HepG2 (cell line): ENCODE data around the gene CBFA2T2. TPM values are rescaled to one million over a fixed set of nuclear protein-coding genes. Genes with fewer than 3 reads are reported as not detected.

Source experiments
- AGO2 ChIP-seq: fragments of 200-400 bp; formaldehyde crosslinking; optimal IDR thresholded peaks from 2 replicates; pipeline ENCODE3; 2017; ENCODE audit warnings: mild to moderate bottlenecking, low read depth, low read length, moderate library complexity
- ARID2 ChIP-seq: sonication (generic); formaldehyde crosslinking; IDR thresholded peaks from 2 replicates; pipeline ENCODE4 v1.8.1; 2022; ENCODE audit warnings: mild to moderate bottlenecking, missing genetic modification reagents, borderline replicate concordance
- BHLHE40 ChIP-seq: IDR thresholded peaks from 2 replicates; pipeline ENCODE4 v1.6.1; 2011; ENCODE audit warnings: low read length, improper control_type of control experiment
- CCAR2 ChIP-seq: fragments of 200-400 bp; formaldehyde crosslinking; optimal IDR thresholded peaks from 2 replicates; pipeline ENCODE3; 2018; ENCODE audit warnings: low read depth, mild to moderate bottlenecking, low read length, moderate library complexity
- CREM ChIP-seq, 2 experiments: sonication (generic) in 1 of 2; formaldehyde crosslinking in 1 of 2; IDR thresholded peaks; 2 replicates each; pipeline versions ENCODE4 v1.4.0 to v1.6.1; 2016 to 2020; ENCODE audit warnings: antibody characterized with exemption in 1 of 2, mild to moderate bottlenecking in 1 of 2, missing genetic modification reagents in 1 of 2
- ERF ChIP-seq: IDR thresholded peaks from 2 replicates; pipeline ENCODE4 v1.6.1; 2018; ENCODE audit warnings: missing biosample characterization, missing genetic modification reagents
- FOSL1 ChIP-seq: sonication (generic); formaldehyde crosslinking; IDR thresholded peaks from 2 replicates; pipeline ENCODE4 v1.9.0; 2021; ENCODE audit warnings: missing genetic modification reagents, borderline replicate concordance
- GPN1 ChIP-seq: sonication (generic); formaldehyde crosslinking; IDR thresholded peaks from 2 replicates; pipeline ENCODE4 v1.5.1; 2020; ENCODE audit warnings: missing genetic modification reagents, borderline replicate concordance
- KAT2B ChIP-seq: fragments of 150-350 bp; IDR thresholded peaks from 2 replicates; pipeline ENCODE4 v1.6.1; 2014; ENCODE audit warnings: low read depth, low read length, borderline replicate concordance
- KAT8 ChIP-seq: IDR thresholded peaks from 2 replicates; pipeline ENCODE4 v1.6.1; 2016; ENCODE audit warnings: missing genetic modification reagents, missing compliant biosample characterization
- NBN ChIP-seq: fragments of 450-650 bp; conservative IDR thresholded peaks from 2 replicates; pipeline ENCODE4 v1.6.1; 2017
- POLR2AphosphoS5 ChIP-seq: IDR thresholded peaks from 2 replicates; pipeline ENCODE4 v1.6.1; 2012; ENCODE audit warnings: low read depth, low read length
- RAD51 ChIP-seq: fragments of 450-650 bp; IDR thresholded peaks from 2 replicates; pipeline ENCODE4 v1.6.1; 2016; ENCODE audit warnings: borderline replicate concordance
- REPIN1 ChIP-seq: sonication (generic); formaldehyde crosslinking; IDR thresholded peaks from 2 replicates; pipeline ENCODE4 v1.8.0; 2022; ENCODE audit warnings: missing genetic modification reagents, low read depth, mild to moderate bottlenecking, borderline replicate concordance
- REXO4 ChIP-seq: sonication (generic); formaldehyde crosslinking; IDR thresholded peaks from 2 replicates; pipeline ENCODE4 v1.8.0; 2022; ENCODE audit warnings: missing genetic modification reagents, mild to moderate bottlenecking, borderline replicate concordance
- SETDB1 ChIP-seq: sonication (generic); formaldehyde crosslinking; IDR thresholded peaks from 2 replicates; pipeline ENCODE4 v1.5.1; 2020; ENCODE audit warnings: missing genetic modification reagents, mild to moderate bottlenecking, borderline replicate concordance
- ZNF101 ChIP-seq: sonication (generic); formaldehyde crosslinking; IDR thresholded peaks from 2 replicates; pipeline ENCODE4 v1.4.0; 2020; ENCODE audit warnings: mild to moderate bottlenecking, low read depth, missing genetic modification reagents, borderline replicate concordance
- ZNF138 ChIP-seq: sonication (generic); formaldehyde crosslinking; IDR thresholded peaks from 2 replicates; pipeline ENCODE4 v1.5.0; 2020; ENCODE audit warnings: mild to moderate bottlenecking, low read depth, missing genetic modification reagents
- ZNF180 ChIP-seq: sonication (generic); formaldehyde crosslinking; IDR thresholded peaks from 2 replicates; pipeline ENCODE4 v1.4.0; 2020; ENCODE audit warnings: low read depth, missing genetic modification reagents, borderline replicate concordance
- ZNF205 ChIP-seq: IDR thresholded peaks from 2 replicates; pipeline ENCODE4 v1.6.1; 2018; ENCODE audit warnings: missing biosample characterization, missing genetic modification reagents
- ZNF761 ChIP-seq: sonication (generic); formaldehyde crosslinking; conservative IDR thresholded peaks from 2 replicates; pipeline ENCODE4 v1.4.0; 2020; ENCODE audit warnings: mild to moderate bottlenecking, missing genetic modification reagents
- ZNF816 ChIP-seq: sonication (generic); formaldehyde crosslinking; IDR thresholded peaks from 2 replicates; pipeline ENCODE4 v1.8.0; 2022; ENCODE audit warnings: missing genetic modification reagents, mild to moderate bottlenecking, borderline replicate concordance
- ZNF883 ChIP-seq: sonication (generic); formaldehyde crosslinking; IDR thresholded peaks from 2 replicates; pipeline ENCODE4 v1.5.1; 2020; ENCODE audit warnings: mild to moderate bottlenecking, missing genetic modification reagents; ENCODE audit errors: not compliant biosample characterization
- ZNF891 ChIP-seq: sonication (generic); formaldehyde crosslinking; IDR thresholded peaks from 2 replicates; pipeline ENCODE4 v1.5.0; 2020; ENCODE audit warnings: mild to moderate bottlenecking, missing genetic modification reagents
- ZSCAN21 ChIP-seq: sonication (generic); formaldehyde crosslinking; IDR thresholded peaks from 2 replicates; pipeline ENCODE4 v1.8.0; 2022; ENCODE audit warnings: mild to moderate bottlenecking, missing genetic modification reagents, moderate library complexity, borderline replicate concordance
- ZSCAN25 ChIP-seq: sonication (generic); formaldehyde crosslinking; IDR thresholded peaks from 2 replicates; pipeline ENCODE4 v1.8.0; 2022; ENCODE audit warnings: mild to moderate bottlenecking, missing genetic modification reagents
- ZSCAN30 ChIP-seq: sonication (generic); formaldehyde crosslinking; IDR thresholded peaks from 2 replicates; pipeline ENCODE4 v1.5.0; 2020; ENCODE audit warnings: mild to moderate bottlenecking, missing genetic modification reagents
- polyA plus RNA-seq, 8 experiments: library from polyadenylated mRNA; depleted of rRNA in 3 of 8; stranded (reverse) in 7 of 8; unstranded in 1 of 8; fragments of >200 nt; fragmentation: Illumina TruSeq in 4 of 8; extraction: Trizol in 4 of 8; gene quantifications; 2 replicates each; pipeline versions ENCODE4 v1.2.1 to v1.2.3, GENCODE V29; 2011 to 2016; ENCODE audit warnings: low read depth in 4 of 8, missing spikeins in 1 of 8, mixed read lengths in 1 of 8; ENCODE audit not compliant: insufficient read depth in 1 of 8
- total RNA-seq, 5 experiments: library from RNA; depleted of rRNA; stranded (reverse); fragments of >200 nt; fragmentation: Illumina TruSeq; extraction: Trizol; gene quantifications; 2 replicates each; pipeline ENCODE4 v1.2.3, GENCODE V29; 2016; ENCODE audit warnings: low read depth in 1 of 5
- TF ChIP-seq, protein P1 (sequence below): IDR thresholded peaks from 2 replicates; pipeline ENCODE4 v1.6.1; 2016; ENCODE audit warnings: low read depth, control low read depth
- TF ChIP-seq, protein P2 (sequence below): sonication (generic); formaldehyde crosslinking; IDR thresholded peaks from 2 replicates; pipeline ENCODE4 v1.5.0; 2020; ENCODE audit warnings: mild to moderate bottlenecking, missing genetic modification reagents, moderate library complexity

CBFA2T2 gene
- total and polyA plus RNA-seq, 2 of the 13 experiments (the other 11 are each of a cell fraction or from before 2014, with no cell fraction given), result 6.3 to 21.2 TPM

DNA sequence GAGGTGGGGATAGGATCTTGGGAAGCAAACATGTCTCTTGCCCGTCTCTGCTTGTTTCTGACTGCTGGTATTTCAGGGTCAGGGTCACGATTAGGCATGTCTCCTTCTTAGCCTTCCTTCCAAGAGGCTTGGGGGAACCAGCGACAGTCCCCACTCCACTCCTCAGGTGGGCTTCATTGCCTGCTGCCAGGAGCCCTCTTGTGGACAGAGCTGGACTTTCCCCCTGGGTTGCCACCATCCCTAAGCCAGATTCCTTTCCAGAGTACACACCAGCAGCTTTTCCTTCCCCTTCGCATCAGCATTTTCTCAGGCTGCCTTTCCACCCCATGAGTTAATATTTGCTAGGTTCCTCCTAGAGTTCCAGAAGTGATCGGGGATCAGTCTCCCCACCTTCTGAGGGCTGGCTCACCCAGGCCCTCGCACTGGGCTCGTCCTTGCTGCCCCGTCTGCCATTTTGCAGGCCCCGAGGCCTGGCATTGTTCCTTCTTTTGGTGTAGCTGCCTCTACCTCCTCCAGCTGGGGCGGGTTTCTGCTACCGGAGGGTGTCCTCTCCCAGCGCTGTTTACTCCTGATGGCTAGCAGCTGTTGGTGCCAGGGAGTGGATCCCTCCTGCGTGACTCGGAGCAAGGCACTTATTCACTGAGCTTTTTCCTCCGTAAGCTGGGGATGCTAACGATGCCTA, 163.5 kb downstream of the CBFA2T2 start (continued):
- no peak for TF ChIP-seq ZNF205 (CRISPR knock-in tag)
- TF ChIP-seq ZSCAN30 (CRISPR knock-in tag), result no peak
- 0 out of 2 replicates have a peak, but pooled peaks have one; percentile 17 for TF ChIP-seq KAT8 (CRISPR knock-in tag)
- TF ChIP-seq BHLHE40, result no peak
- no peak for TF ChIP-seq CCAR2
- TF ChIP-seq, protein P1, sequence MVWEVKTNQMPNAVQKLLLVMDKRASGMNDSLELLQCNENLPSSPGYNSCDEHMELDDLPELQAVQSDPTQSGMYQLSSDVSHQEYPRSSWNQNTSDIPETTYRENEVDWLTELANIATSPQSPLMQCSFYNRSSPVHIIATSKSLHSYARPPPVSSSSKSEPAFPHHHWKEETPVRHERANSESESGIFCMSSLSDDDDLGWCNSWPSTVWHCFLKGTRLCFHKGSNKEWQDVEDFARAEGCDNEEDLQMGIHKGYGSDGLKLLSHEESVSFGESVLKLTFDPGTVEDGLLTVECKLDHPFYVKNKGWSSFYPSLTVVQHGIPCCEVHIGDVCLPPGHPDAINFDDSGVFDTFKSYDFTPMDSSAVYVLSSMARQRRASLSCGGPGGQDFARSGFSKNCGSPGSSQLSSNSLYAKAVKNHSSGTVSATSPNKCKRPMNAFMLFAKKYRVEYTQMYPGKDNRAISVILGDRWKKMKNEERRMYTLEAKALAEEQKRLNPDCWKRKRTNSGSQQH (CRISPR knock-in tag), result peak; percentile 33; the same call in 1 of the 2 replicates
- TF ChIP-seq NBN, result no peak
- no peak for TF ChIP-seq ZNF138 (CRISPR knock-in tag)
- no peak for TF ChIP-seq ZSCAN25 (CRISPR knock-in tag)
- TF ChIP-seq ZNF883 (CRISPR knock-in tag), result peak; percentile 70
- TF ChIP-seq ZNF180 (CRISPR knock-in tag), result no peak
- peak; percentile 88 for TF ChIP-seq AGO2
- TF ChIP-seq GPN1 (CRISPR knock-in tag), result no peak; the same call in 1 of the 2 replicates
- peak; percentile 74; the same call in 1 of the 2 replicates for TF ChIP-seq REPIN1
- no peak for TF ChIP-seq SETDB1 (CRISPR knock-in tag)
- TF ChIP-seq ARID2 (CRISPR knock-in tag), result peak; percentile 86; the same call in 1 of the 2 replicates
- peak; percentile 46 for TF ChIP-seq POLR2AphosphoS5
- no peak for TF ChIP-seq ZNF816
- no peak for TF ChIP-seq KAT2B
- no peak for TF ChIP-seq REXO4 (CRISPR knock-in tag)
- no peak for TF ChIP-seq RAD51
- TF ChIP-seq ZNF761 (CRISPR knock-in tag), result no peak; the same call in 1 of the 2 replicates
- no peak for TF ChIP-seq ZNF101
- no peak for TF ChIP-seq ZSCAN21 (CRISPR knock-in tag)
- TF ChIP-seq CREM (IDR thresholded peaks at IDR 0.05), result no peak
- TF ChIP-seq CREM (CRISPR knock-in tag; IDR thresholded peaks at IDR 0.05), result no peak
- TF ChIP-seq, protein P2, sequence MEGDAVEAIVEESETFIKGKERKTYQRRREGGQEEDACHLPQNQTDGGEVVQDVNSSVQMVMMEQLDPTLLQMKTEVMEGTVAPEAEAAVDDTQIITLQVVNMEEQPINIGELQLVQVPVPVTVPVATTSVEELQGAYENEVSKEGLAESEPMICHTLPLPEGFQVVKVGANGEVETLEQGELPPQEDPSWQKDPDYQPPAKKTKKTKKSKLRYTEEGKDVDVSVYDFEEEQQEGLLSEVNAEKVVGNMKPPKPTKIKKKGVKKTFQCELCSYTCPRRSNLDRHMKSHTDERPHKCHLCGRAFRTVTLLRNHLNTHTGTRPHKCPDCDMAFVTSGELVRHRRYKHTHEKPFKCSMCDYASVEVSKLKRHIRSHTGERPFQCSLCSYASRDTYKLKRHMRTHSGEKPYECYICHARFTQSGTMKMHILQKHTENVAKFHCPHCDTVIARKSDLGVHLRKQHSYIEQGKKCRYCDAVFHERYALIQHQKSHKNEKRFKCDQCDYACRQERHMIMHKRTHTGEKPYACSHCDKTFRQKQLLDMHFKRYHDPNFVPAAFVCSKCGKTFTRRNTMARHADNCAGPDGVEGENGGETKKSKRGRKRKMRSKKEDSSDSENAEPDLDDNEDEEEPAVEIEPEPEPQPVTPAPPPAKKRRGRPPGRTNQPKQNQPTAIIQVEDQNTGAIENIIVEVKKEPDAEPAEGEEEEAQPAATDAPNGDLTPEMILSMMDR (CRISPR knock-in tag), result peak; percentile 99
- peak; percentile 58; the same call in 1 of the 2 replicates for TF ChIP-seq ERF (CRISPR knock-in tag)
- peak; percentile 76; the same call in 1 of the 2 replicates for TF ChIP-seq ZNF891
- no peak for TF ChIP-seq FOSL1
